Measurements from ENCODE around the gene NOD2.

The NOD2 gene

DNA sequence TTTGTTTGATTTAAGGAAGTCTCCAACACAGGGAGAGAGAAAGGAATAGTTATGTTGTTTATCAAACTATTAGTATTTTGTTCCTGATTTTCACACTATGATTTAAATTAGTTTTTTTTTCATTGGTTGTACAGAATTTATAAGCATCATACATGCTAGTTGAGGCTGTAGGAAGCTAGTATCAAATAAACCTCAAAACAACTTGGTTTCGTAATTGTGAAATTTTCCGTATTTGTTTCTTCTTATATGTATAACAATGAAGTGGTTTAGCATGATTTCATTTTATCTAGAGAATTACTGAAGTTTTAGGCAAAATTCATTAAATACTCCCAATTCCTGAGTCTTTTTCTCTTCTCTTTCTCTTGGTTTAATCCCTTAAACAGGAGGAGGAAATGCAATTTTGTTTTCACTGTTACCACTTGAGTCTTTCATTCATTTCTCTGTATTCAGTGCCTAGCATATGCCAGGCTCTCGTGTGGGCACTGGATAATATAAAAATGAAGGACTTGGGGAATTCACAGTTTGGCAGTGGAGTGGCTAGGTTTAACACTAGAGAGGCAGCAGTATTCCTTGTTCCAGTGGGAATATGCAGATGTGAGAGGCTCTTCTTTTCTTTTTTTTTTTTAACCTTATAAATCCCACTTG lies 50.3 kb downstream of the NOD2 start:
- DNase-seq: no peak

DNA sequence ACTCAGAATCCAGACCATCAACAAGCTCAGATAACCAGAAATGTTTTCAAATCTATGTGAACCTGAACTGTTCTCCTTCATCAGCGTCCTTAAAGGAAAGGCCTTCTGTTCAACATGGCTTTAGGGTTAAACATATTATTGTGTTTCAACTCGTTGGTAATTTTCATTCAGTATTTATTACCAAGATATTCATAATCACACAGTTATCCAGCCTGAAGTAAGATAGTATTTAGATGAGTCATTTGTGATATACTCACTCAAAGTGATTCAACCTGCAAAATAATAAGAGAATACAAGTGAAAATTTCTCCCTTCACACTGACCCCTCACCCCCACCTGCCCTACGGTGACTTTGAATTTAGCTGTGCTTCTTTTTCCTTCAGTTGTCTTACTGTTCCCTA lies 51.5 kb downstream of the NOD2 start:
- no peak for DNase-seq

DNA sequence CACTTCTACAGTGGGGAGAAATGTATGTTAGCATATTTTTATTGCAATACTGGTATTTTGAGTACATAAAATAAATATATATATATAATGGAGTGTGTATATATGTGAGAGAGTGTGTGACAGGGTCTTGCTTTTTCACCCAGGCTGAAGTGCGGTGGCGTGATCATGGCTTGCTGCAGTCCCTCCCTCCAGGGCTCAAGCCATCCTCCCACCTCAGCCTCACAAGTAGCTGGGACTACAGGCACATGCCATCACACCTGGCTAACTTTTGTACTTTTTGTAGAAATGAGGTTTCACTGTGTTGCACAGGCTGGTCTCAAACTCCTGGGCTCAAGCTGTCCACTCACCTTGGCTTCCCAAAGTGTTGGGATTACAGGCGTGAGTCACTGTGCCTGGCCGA lies 52.5 kb downstream of the NOD2 start:
- DNase-seq: no peak

DNA sequence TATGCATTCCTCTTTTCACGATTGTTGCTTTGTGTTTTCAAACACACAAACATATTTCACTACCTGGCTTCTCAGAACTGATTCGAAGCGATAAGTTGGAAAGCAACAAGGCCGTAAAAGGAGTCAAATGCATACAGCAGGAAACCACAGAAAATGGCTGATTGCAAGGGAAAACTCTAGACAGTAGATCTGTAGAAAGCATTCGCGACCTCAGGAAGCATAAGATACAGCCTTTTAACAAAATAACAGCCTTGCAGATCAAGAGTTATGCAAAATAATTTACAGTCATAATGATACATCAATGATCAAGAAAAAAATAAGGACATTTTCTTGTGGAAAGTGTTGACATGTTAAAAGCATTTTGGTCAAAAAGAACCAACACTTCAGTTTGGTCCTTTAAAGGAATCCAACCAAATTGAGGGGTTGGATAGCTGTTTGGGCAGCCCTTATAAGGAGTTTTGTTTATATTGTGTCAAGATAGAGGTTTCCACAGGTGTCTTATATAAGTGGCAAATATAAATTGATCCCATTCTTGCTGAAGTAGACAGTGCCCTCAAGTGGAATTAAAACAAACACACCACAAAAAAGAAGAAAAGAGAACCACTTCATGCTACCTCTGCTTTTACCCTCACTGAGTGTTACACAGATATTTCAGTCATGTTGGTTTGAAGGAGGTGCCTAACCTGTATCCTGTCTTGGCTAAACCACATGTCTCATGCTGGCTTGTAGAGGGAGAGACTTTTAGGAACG lies 54.0 kb downstream of the NOD2 start:
- peak; percentile 12 for DNase-seq

DNA sequence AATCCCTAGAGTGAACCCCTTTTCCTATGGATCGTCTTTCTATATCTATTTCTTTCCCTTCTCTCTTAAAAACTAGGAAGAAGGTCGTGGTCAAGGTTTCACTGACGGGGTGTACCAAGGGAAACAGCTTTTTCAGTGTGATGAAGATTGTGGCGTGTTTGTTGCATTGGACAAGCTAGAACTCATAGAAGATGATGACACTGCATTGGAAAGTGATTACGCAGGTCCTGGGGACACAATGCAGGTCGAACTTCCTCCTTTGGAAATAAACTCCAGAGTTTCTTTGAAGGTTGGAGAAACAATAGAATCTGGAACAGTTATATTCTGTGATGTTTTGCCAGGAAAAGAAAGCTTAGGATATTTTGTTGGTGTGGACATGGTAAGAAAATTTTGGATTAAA lies 58.1 kb downstream of the NOD2 start:
- DNase-seq: no peak

DNA sequence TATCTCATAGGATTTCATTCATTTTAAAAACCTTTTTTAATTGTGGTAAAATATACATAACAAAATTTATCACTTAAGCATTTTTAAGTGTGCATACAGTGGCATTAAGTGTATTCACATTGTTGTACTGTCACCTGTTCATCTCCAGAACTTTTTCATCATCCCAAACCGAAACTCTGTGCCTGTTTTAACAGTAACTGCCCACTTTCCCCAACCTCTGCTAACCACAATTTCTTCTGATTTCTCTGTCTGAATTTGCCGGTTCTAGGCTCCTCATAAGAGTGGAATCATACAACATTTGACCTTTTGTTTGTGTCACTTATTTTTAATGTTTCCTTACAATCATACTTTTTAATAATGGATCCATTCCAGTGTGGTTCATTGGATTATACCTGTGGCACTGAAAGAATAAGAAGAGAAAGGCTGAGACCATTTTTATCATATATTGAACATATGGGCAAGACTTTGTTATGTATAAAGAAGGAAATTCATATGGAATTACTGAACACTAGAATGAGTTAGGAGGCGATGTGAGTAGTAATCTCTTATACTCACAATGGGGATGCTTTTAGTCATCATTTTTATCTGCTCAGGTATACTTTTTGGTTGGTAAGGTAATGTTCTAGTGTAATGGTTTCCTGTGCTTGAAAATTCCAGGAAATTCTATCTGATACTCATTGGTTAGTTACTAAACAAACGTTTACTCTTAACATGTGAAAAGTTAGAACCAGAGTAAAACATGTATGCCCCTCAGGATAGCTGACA lies 59.2 kb downstream of the NOD2 start:
- no peak for DNase-seq

DNA sequence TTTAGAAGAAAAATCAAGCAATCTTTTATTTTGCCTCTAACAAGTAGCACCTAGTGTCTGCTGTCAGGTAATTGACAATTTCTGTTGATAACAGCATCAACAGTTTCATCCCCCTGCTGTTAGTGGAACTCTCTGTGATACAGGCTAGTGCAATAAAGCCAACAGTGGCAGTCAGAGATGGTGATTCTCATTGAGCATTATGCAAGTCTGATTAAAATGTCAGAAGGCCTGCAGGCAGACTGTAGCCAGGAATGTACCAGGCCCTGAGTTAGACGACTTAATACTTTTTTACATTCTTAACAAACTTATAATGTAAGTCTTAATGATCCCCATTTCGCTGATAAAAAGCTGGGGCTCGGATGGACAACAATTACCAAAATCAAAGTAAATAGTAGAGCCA lies 63.1 kb downstream of the NOD2 start:
- DNase-seq: no peak

DNA sequence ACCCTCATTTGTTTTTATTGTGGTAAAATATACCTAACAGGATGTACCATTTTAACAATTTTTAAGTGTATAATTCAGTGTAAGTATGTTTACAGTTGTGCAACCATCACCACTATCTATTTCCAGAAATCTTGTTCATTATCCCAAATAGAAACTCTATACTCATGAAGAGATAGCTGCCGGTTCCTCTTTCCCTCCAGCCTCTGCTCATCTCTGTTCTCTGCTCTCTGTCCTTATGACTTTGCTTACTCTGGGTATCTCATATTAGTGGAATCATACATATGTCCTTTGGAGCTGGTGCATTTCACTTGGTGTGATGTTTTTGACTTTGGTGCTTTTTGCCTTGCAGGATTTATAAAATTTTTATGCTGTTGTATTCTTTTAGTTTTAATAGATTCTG lies 67.9 kb downstream of the NOD2 start:
- no peak for DNase-seq

DNA sequence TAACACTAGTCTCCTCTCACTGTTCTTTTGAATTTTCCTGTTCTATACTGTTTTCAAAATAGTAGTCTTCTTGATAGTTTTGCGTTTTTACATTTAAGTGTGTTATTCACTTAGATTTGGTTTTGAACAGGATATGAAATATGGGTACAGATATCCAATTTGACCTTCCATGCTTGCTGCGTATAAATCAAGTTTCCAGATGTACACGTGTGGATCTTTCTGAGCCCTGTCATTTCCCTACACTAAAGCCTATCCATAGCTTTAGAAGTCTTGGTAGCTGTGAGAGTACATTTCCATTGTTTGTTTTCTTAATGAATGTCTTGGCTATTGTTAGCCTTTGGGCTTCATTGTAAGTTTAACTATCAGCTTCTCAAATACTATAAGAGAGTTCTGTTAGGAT lies 68.8 kb downstream of the NOD2 start:
- no peak for DNase-seq

DNA sequence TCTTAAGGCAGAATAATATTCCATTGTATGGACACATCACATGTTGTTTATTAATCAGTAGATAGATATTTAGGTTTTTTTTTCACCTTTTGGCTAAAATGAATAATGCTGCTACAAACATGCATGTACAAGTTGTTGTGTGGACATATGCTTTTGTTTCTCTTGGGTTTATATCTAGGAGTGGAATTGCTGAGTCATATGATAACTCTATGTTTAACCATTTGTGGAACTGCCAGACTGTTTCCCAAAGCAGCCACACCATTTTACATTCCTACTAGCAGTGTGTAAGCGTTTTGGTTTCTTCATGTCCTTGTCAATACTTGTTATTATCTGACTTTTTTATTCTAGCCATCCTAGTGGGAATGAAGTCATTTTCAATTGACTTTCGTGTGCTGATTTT lies 69.8 kb downstream of the NOD2 start:
- no peak for DNase-seq

DNA sequence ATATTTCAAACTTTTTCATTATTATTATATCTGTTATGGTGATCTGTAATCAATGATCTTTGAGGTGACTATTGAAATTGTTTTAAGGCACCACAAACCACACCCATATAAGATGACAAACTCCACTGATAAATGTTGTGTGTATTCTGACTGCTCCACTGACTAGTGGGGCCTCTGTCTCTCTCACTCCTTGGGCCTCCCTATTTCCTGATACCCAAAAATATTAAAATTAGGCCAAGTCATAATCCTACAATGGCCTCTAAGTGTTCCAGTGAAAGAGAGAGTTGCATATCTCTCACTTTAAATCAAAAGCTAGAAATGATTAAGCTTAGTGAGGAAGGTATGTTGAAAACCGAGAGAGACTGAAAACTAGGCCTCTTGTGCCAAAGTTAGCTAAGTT lies 71.9 kb downstream of the NOD2 start:
- DNase-seq: no peak

DNA sequence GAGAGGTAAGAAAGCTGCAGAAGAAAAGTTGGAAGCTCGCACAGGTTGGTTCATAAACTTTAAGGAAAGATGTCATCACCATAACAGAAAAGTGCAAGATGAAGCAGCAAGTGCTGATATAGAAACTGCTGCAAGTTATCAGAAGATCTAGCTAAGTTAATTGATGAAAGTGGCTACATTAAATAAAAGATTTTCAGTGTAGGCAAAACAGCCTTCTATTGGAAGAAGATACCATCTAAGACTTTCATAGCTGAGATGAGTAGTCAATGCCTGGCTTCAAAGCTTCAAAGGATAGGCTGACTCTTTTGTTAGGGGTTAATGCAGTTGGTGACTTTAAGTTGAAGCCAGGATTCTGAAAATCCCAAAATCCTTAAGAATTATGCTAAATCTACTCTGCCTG lies 72.5 kb downstream of the NOD2 start:
- no peak for DNase-seq

DNA sequence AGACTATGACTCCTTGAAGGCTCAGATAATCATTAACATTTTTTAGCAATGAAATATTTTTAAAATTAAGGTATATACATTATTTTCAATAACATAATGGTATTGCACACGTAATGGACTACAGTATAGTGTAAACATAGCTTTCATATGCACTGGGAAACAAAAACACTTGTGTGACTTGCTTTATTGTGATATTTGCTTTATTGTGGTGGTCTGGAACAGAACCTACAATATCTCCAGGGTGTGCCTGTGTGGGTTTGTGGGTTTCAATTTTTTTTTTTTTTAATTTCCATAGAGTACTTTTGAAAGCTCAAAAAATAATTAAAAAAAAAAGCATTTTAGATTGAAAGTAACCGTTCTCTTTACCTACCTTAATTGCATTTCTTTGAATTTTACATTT lies 73.8 kb downstream of the NOD2 start:
- no peak for DNase-seq

DNA sequence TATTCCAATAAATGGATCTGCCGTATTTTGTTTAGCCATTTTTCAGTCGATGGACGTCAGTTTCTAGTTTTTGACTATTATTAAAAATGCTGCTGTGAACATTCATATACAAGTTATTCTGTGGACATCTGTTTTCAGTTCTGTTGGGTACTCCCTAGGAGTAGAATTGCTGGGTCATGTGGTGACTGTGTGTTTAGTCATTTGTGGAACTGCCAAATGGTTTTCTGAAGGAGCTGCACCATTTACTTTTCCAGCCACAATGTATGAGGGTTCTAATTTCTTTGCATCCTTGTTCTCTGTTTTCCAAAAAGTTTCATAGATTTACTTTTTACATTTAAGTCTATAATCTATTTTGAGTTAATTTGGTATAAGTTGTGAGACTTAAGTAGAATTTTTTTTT lies 78.0 kb downstream of the NOD2 start:
- no peak for DNase-seq

DNA sequence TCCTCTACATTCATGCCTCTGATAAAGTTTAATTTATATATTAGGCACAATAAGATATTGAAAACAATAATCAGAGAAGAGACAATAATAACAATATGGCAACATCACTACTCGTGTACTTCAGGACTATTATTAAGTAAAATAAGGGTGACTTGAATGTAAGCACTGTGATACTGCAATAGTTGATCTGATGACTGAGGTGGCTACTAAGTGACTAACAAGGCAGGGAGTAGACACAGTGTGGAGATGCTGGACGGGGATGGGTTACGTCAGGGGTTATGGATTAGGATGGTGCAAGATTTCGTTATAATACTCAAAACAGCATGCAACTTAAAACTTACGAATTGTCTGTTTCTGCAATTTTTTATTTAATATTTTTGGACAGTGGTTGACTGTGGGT lies 81.0 kb downstream of the NOD2 start:
- DNase-seq: no peak

DNA sequence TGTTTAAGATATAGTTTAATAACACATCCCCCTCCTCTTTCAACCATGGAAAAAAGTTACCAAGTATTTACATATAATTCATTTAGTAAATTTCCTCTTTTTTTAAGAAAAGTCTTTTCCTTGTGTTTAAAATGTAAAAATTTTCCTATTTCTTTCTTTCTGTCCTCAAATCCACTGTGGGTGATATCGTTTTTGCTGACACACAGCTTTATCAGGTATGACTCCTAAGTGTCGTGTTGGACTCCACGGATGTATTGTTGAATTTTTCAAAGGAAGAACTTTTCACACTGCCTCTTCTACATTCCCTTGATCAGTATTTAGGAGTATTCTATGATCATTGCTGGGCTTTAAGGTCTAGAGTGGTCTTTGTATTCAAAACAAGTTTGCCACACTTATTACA lies 81.6 kb downstream of the NOD2 start:
- no peak for DNase-seq

DNA sequence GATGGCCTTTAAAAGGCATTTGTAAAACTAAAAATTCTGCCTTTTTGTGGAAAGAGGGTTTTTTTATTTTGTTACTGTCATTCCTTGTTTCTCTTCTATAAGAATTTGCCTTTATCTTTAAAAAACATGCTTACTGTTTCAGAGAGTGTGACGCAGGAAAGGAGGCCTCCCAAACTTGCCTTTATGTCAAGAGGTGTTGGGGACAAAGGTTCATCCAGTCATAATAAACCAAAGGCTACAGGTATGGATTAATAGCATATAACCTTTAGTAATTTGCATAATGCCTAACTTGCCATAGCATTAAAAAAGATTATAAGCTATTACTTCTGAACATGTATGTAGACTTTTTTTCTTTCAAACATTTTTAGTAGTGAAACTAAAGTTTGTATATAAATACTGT lies 82.6 kb downstream of the NOD2 start:
- DNase-seq: no peak

DNA sequence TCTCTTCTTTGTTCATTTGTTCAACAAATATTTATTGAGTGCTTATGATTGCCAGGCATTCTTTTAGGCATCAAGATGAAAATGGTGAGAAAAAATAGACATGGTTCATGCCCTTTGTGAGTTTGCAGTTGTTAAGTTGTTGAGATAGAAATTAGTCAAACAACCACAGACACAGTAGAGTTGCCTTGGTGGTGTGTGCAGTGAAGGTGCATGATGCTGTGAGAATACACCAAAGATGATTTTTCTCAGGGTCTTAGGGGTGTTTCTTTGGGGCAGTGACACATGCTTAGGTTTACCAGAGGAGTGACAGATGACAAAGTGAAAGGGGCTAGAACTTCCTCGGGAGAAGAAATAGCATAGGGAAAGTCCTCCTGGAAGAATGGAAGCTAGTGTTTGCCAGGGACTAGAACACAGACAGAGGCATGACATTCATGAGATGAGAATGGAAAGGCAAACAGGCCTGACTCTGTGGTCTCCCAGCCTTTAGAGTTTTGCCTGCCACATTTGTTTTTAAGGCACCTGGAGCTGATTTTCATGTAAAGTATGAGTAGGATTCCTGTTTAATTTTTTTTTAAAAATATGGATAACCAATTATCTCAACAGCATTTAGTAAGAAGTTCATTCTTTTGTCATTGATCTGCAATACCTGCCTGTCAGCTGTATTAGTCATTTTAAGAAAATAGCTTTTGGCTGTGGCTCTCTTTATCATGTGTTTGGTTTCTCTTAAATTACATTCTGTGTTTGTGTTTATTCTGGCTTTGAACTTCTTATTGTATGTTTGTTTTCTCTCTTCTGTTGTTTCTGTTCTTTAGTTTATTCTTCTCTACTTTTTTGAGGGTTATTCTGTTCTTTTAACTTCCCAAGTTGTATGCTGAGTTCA lies 85.1 kb downstream of the NOD2 start:
- DNase-seq: no peak

DNA sequence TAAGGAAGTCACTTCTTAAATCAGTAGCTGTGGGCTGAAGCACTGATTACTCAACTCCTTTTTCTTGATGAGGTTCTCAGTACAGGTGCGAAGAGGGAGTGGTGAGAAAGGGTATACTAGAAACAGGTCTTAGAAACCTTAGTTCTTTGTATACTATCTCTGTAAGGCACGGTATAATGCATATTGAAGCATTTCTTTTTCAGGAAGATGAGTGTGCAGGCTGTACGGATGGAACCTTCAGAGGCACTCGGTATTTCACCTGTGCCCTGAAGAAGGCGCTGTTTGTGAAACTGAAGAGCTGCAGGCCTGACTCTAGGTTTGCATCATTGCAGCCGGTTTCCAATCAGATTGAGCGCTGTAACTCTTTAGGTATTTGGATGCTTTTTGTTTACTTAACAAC lies 87.6 kb downstream of the NOD2 start:
- no peak for DNase-seq

DNA sequence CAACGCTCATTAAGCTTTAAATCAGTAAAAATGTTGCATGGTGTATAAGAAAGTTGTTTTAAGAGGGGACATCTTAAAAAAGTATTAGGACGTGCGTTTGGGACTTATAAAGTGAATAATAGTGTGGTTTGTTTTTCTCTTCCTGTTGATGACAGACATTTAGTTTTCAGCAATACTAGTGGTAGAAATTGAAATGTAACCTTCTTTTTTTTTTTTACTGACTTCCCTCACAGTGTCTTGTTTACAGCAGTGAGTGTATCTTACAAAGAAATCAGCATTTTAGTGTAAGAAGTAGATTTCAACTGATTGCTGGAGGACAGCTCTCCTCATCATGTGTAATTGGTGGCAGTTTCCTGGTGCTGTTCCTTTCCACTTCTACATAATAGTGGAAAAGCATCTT lies 88.1 kb downstream of the NOD2 start:
- DNase-seq: no peak
